ENCODE data around the gene LUZP2. TPM values are rescaled to one million over a fixed set of nuclear protein-coding genes. Genes with fewer than 3 reads are reported as not detected.

LUZP2 gene
- total and polyA plus RNA-seq, 4 donors, result 0.05 TPM; not detected in 3

GRCh38 chr11:24848857-24849256 is 352.0 kb downstream of the LUZP2 start:
- no peak for TF ChIP-seq SP1 (IDR thresholded peaks at IDR 0.05)
- WGBS, result 95% methylated on average over 1 of the region's 1 CpG
- no peak overlapping the region for H3K9ac ChIP-seq (ENCODE audit: low read depth in 1 of 2, low read length in 2 of 2)
- no peaks in the 10 kb centered on the region for H3K4me1 ChIP-seq (ENCODE audit: control insufficient read depth in 4 of 4, insufficient read depth in 4 of 4, low read length in 3 of 4)
- H3K27ac ChIP-seq (ENCODE audit: low read depth in 1 of 2, low read length in 2 of 2), result no peak overlapping the region
- H3K4me3 ChIP-seq (ENCODE audit: low read depth in 1 of 3, low read length in 3 of 3), result no peak overlapping the region
- no peaks in the 10 kb centered on the region for H3K27me3 ChIP-seq (ENCODE audit: control insufficient read depth in 4 of 4, insufficient read depth in 4 of 4, low read length in 3 of 4)
- peaks cover 0 to 2% (median 0%) of the 10 kb centered on the region in 4 donors for H3K9me3 ChIP-seq (ENCODE audit: control insufficient read depth in 4 of 4, low read length in 3 of 4)
- no peak for DNase-seq (ENCODE audit: low spot score)
- H3K36me3 ChIP-seq (ENCODE audit: control insufficient read depth in 4 of 4, insufficient read depth in 3 of 4, low read depth in 1 of 4, low read length in 3 of 4), result no peaks in the 10 kb centered on the region

- no peaks in the 10 kb centered on the region for H3K4me1 ChIP-seq (ENCODE audit: control insufficient read depth in 4 of 4, insufficient read depth in 4 of 4, low read length in 3 of 4)
- H3K9ac ChIP-seq (ENCODE audit: low read depth in 1 of 2, low read length in 2 of 2), result no peak overlapping the region
- H3K27ac ChIP-seq (ENCODE audit: low read depth in 1 of 2, low read length in 2 of 2), result no peak overlapping the region
- TF ChIP-seq HNF4A (conservative IDR thresholded peaks at IDR 0.05) (no peak), YY1 (IDR thresholded peaks at IDR 0.05) (no peak), REST (IDR thresholded peaks at IDR 0.05) (no peak), HNF4G (IDR thresholded peaks at IDR 0.05) (no peak), FOXA2 (IDR thresholded peaks at IDR 0.05) (no peak), ZBTB33 (IDR thresholded peaks at IDR 0.05) (no peak), RXRA (IDR thresholded peaks at IDR 0.05) (no peak), EGR1 (IDR thresholded peaks at IDR 0.05; ENCODE audit: low read depth in 2 of 2) (no peak), MAX (IDR thresholded peaks at IDR 0.05) (no peak), GABPA (IDR thresholded peaks at IDR 0.05 in 1 of 2, conservative IDR thresholded peaks at IDR 0.05 in 1 of 2) (no peak), CTCF (IDR thresholded peaks at IDR 0.05; ENCODE audit: low read depth, low read length, missing input control) (no peak), TAF1 (conservative IDR thresholded peaks at IDR 0.05) (no peak), FOXA1 (IDR thresholded peaks at IDR 0.05) (no peak), ATF3 (IDR thresholded peaks at IDR 0.05) (no peak)
- DNase-seq (ENCODE audit: low spot score), result no peak
- H3K9me3 ChIP-seq (ENCODE audit: control insufficient read depth in 4 of 4, low read length in 3 of 4), result peaks cover 0 to 5% (median under 1%) of the 10 kb centered on the region in 4 donors
- no peaks in the 10 kb centered on the region for H3K36me3 ChIP-seq (ENCODE audit: control insufficient read depth in 4 of 4, insufficient read depth in 3 of 4, low read depth in 1 of 4, low read length in 3 of 4)
- H3K27me3 ChIP-seq (ENCODE audit: control insufficient read depth in 4 of 4, insufficient read depth in 4 of 4, low read length in 3 of 4), result no peaks in the 10 kb centered on the region
- no peak overlapping the region for H3K4me3 ChIP-seq (ENCODE audit: low read depth in 1 of 3, low read length in 3 of 3)
Measured at GRCh38 chr11:24855951-24856350, 359.1 kb downstream of the LUZP2 start.

Data from liver (tissue), 9 donors.